ENCODE data around the gene ECE1.

Gene ECE1

GRCh38 chr1:21216835-21217811, 73.1 kb downstream of the ECE1 start:
- TF ChIP-seq, protein P1, sequence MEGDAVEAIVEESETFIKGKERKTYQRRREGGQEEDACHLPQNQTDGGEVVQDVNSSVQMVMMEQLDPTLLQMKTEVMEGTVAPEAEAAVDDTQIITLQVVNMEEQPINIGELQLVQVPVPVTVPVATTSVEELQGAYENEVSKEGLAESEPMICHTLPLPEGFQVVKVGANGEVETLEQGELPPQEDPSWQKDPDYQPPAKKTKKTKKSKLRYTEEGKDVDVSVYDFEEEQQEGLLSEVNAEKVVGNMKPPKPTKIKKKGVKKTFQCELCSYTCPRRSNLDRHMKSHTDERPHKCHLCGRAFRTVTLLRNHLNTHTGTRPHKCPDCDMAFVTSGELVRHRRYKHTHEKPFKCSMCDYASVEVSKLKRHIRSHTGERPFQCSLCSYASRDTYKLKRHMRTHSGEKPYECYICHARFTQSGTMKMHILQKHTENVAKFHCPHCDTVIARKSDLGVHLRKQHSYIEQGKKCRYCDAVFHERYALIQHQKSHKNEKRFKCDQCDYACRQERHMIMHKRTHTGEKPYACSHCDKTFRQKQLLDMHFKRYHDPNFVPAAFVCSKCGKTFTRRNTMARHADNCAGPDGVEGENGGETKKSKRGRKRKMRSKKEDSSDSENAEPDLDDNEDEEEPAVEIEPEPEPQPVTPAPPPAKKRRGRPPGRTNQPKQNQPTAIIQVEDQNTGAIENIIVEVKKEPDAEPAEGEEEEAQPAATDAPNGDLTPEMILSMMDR (IDR thresholded peaks at IDR 0.05): peak; percentile 71

DNA sequence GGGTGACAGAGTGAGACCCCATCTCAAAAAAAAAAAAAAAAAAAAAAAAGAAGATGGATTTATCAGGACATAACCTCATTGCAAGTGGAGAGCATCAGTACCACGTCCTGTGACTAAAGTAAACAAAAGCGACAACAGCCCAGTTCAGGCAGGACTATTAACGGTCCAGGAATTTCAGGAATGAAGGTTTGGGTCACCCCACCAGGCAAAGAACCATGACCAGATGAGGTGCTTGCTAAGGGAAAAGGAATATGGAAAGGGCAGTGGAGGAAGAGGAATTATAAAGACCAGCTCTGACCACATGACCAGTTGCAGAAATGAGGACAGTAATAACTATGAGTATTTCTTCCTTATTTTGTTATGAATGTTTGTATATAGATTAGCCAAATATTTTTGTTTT, 78.1 kb downstream of the ECE1 start:
- TF ChIP-seq, protein P1 (IDR thresholded peaks at IDR 0.05): no peak

GRCh38 chr1:21206117-21206516, 84.1 kb downstream of the ECE1 start:
- TF ChIP-seq, protein P1 (IDR thresholded peaks at IDR 0.05): no peak

GRCh38 chr1:21205416-21205815, 84.8 kb downstream of the ECE1 start:
- TF ChIP-seq, protein P1 (IDR thresholded peaks at IDR 0.05): no peak

DNA sequence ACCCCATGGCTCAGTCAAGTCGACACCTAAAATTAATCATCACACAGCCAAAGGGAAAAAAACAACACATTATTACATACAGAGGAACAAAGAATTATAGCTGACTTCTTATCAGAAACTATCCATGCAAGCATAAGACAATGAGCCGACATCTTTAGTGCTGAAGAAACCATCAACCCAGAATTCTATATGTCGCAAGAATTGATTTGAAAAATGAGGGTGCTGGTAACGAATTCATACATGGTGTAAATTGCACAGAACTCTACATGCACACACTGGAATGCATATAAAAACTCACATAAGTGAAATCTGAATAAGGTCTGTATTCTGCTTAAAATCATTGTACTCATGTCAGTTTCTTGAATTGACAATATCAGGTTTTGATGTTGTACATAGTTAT, 88.6 kb downstream of the ECE1 start:
- TF ChIP-seq, protein P1 (IDR thresholded peaks at IDR 0.05): no peak

- TF ChIP-seq, protein P1 (IDR thresholded peaks at IDR 0.05): no peak
These were observed 89.5 kb downstream of the ECE1 start for GRCh38 chr1:21200767-21201166.

GRCh38 chr1:21198929-21199328, 91.3 kb downstream of the ECE1 start:
- TF ChIP-seq, protein P1 (IDR thresholded peaks at IDR 0.05): no peak
